IMR-90 (cell line): Measurements from ENCODE around the gene FLOT2. TPM values are rescaled to one million over a fixed set of nuclear protein-coding genes. Genes with fewer than 3 reads are reported as not detected.

ENCODE experiments used
- ATAC-seq: fragments of 200-7000 bp; cut with Tn5 transposase; 2 replicates; pipeline ENCODE4 v1.9.1; 2020; ENCODE audit warnings: low read depth, mild to moderate bottlenecking, moderate library complexity
- BruUV-seq: library from RNA; stranded (reverse); fragments of 400-500 nt; replicated peaks from 2 replicates; lab custom pipeline; 2021; lab: Mats Ljungman, UMichigan
- CTCF ChIA-PET: fragments of 300-600 bp; formaldehyde crosslinking; extraction: SDS; loops from one replicate; lab custom pipeline; 2021; ENCODE audit warnings: antibody characterized with exemption; lab: Yijun Ruan, JAX
- POLR2A ChIA-PET: fragments of 300-600 bp; sonication (Branson Sonifier 250); formaldehyde crosslinking; loops from one replicate; lab custom pipeline; 2022; ENCODE audit warnings: antibody characterized with exemption; ENCODE audit not compliant: unreplicated experiment; lab: Charles Lee
- DNase-seq: peaks from one replicate; pipeline ENCODE4 v3.0.0; 2013
- H2AFZ ChIP-seq: replicated peaks from 2 replicates; pipeline ENCODE3; 2013; ENCODE audit warnings: low read length, mild to moderate bottlenecking; ENCODE audit not compliant: poor library complexity
- H2AK5ac ChIP-seq: 2 replicates; pipeline ENCODE4 v1.6.1; 2013; ENCODE audit warnings: low read depth, low read length, inconsistent platforms
- H2AK9ac ChIP-seq: replicated peaks from 2 replicates; pipeline ENCODE3; 2013; ENCODE audit warnings: mild to moderate bottlenecking, low read depth, low read length, moderate library complexity; ENCODE audit not compliant: poor library complexity
- H2BK120ac ChIP-seq: 2 replicates; pipeline ENCODE4 v1.6.1; 2013; ENCODE audit warnings: low read depth, low read length, inconsistent platforms
- H2BK15ac ChIP-seq: 3 replicates; pipeline ENCODE4 v1.6.1; 2013; ENCODE audit warnings: low read depth, low read length, inconsistent platforms
- H2BK20ac ChIP-seq: 2 replicates; pipeline ENCODE4 v1.6.1; 2013; ENCODE audit warnings: low read depth, mild to moderate bottlenecking, inconsistent platforms, low read length, moderate library complexity
- H2BK5ac ChIP-seq: 2 replicates; pipeline ENCODE4 v1.6.1; 2013; ENCODE audit warnings: mild to moderate bottlenecking, low read depth, low read length, inconsistent platforms; ENCODE audit not compliant: poor library complexity, severe bottlenecking
- H3K14ac ChIP-seq: replicated peaks from 2 replicates; pipeline ENCODE4 v1.6.1; 2013; ENCODE audit warnings: low read depth, low read length, inconsistent platforms
- H3K18ac ChIP-seq: 2 replicates; pipeline ENCODE4 v1.6.1; 2013; ENCODE audit warnings: low read depth, low read length, control low read depth
- H3K23ac ChIP-seq: 2 replicates; pipeline ENCODE4 v1.6.1; 2013; ENCODE audit warnings: low read depth, low read length, inconsistent platforms
- H3K27ac ChIP-seq: 2 replicates; pipeline ENCODE4 v1.5.1; 2013; ENCODE audit warnings: mild to moderate bottlenecking, control low read depth, low read length; ENCODE audit not compliant: insufficient read depth
- H3K27me3 ChIP-seq: 2 replicates; pipeline ENCODE4 v1.6.1; 2013; ENCODE audit warnings: low read length; ENCODE audit not compliant: control insufficient read depth, insufficient read depth
- H3K36me3 ChIP-seq: 2 replicates; pipeline ENCODE4 v1.6.1; 2013; ENCODE audit warnings: low read length, mixed read lengths; ENCODE audit not compliant: control insufficient read depth, insufficient read depth
- H3K4ac ChIP-seq: 2 replicates; pipeline ENCODE4 v1.6.1; 2013; ENCODE audit warnings: low read depth, low read length, inconsistent platforms
- H3K4me1 ChIP-seq: 2 replicates; pipeline ENCODE4 v1.6.1; 2013; ENCODE audit warnings: low read length, mixed read lengths; ENCODE audit not compliant: control insufficient read depth, insufficient read depth
- H3K4me2 ChIP-seq: 2 replicates; pipeline ENCODE4 v1.6.1; 2013; ENCODE audit warnings: low read depth, mild to moderate bottlenecking, control low read depth, low read length, moderate library complexity
- H3K4me3 ChIP-seq: 2 replicates; pipeline ENCODE4 v1.5.1; 2013; ENCODE audit warnings: low read depth, mild to moderate bottlenecking, control low read depth, low read length, moderate library complexity; ENCODE audit not compliant: insufficient read depth
- H3K56ac ChIP-seq: 2 replicates; pipeline ENCODE4 v1.6.1; 2013; ENCODE audit warnings: low read length, inconsistent platforms; ENCODE audit not compliant: insufficient read depth; ENCODE audit errors: extremely low read depth
- H3K79me1 ChIP-seq, 2 experiments: 2 replicates each; pipeline ENCODE4 v1.6.1; 2013; ENCODE audit warnings: low read length in 2 of 2, inconsistent platforms in 1 of 2, low read depth in 1 of 2
- H3K9ac ChIP-seq: 2 replicates; pipeline ENCODE4 v1.6.1; 2013; ENCODE audit warnings: low read depth, low read length, control low read depth
- H3K9me1 ChIP-seq: 2 replicates; pipeline ENCODE4 v1.6.1; 2013; ENCODE audit warnings: low read length, inconsistent platforms; ENCODE audit not compliant: insufficient read depth
- H3K9me3 ChIP-seq: 2 replicates; pipeline ENCODE4 v1.6.1; 2013; ENCODE audit warnings: low read length; ENCODE audit not compliant: control insufficient read depth, insufficient read depth
- H4K20me1 ChIP-seq: 2 replicates; pipeline ENCODE4 v1.6.1; 2013; ENCODE audit warnings: low read length, inconsistent platforms; ENCODE audit not compliant: insufficient read depth
- H4K5ac ChIP-seq: 2 replicates; pipeline ENCODE4 v1.6.1; 2013; ENCODE audit warnings: mild to moderate bottlenecking, low read depth, low read length, control low read depth
- H4K8ac ChIP-seq, 2 experiments: 2 replicates each; pipeline ENCODE4 v1.6.1; 2013; ENCODE audit warnings: low read depth in 2 of 2, low read length in 2 of 2, control low read depth in 1 of 2, inconsistent platforms in 1 of 2
- H4K91ac ChIP-seq: 2 replicates; pipeline ENCODE4 v1.6.1; 2013; ENCODE audit warnings: low read depth, low read length, inconsistent platforms; ENCODE audit not compliant: insufficient read depth
- CEBPB ChIP-seq: IDR thresholded peaks from 2 replicates; pipeline ENCODE4 v1.6.1; 2012; ENCODE audit warnings: low read depth, low read length, improper control_type of control experiment
- CHD1 ChIP-seq: IDR thresholded peaks from 2 replicates; pipeline ENCODE4 v1.6.1; 2012; ENCODE audit warnings: low read depth, low read length, improper control_type of control experiment
- FOS ChIP-seq: fragments of 150-350 bp; IDR thresholded peaks from 2 replicates; pipeline ENCODE4 v1.6.1; 2016; ENCODE audit warnings: low read depth, low read length
- MAFK ChIP-seq: IDR thresholded peaks from 2 replicates; pipeline ENCODE4 v1.6.1; 2012; ENCODE audit warnings: low read depth, low read length, improper control_type of control experiment
- MAZ ChIP-seq: IDR thresholded peaks from 2 replicates; pipeline ENCODE4 v1.6.1; 2012; ENCODE audit warnings: low read depth, mild to moderate bottlenecking, low read length, improper control_type of control experiment, moderate library complexity, borderline replicate concordance
- NFE2L2 ChIP-seq: fragments of 150-350 bp; IDR thresholded peaks from 2 replicates; pipeline ENCODE4 v1.6.1; 2016; ENCODE audit warnings: low read depth, mild to moderate bottlenecking, low read length
- POLR2A ChIP-seq: IDR thresholded peaks from 2 replicates; pipeline ENCODE4 v1.6.1; 2012; ENCODE audit warnings: mild to moderate bottlenecking, low read depth, low read length
- RAD21 ChIP-seq: IDR thresholded peaks from 2 replicates; pipeline ENCODE4 v1.6.1; 2012; ENCODE audit warnings: low read length, improper control_type of control experiment
- RCOR1 ChIP-seq: IDR thresholded peaks from 2 replicates; pipeline ENCODE4 v1.6.1; 2012; ENCODE audit warnings: mild to moderate bottlenecking, low read length, improper control_type of control experiment; ENCODE audit not compliant: insufficient replicate concordance
- RFX5 ChIP-seq: IDR thresholded peaks from 2 replicates; pipeline ENCODE4 v1.8.0; 2012; ENCODE audit warnings: low read depth, mild to moderate bottlenecking, low read length, moderate library complexity
- SMC3 ChIP-seq: fragments of 150-350 bp; IDR thresholded peaks from 2 replicates; pipeline ENCODE4 v1.6.1; 2016; ENCODE audit warnings: low read depth, mild to moderate bottlenecking, antibody characterized with exemption, low read length, moderate library complexity
- WGBS, 2 experiments: methylation state at CpG; one replicate each; pipeline versions ENCODE4 v1.1.5 to v1.1.7; 2013; ENCODE audit warnings: missing lambda C conversion rate in 2 of 2; ENCODE audit not compliant: insufficient read length in 1 of 2; ENCODE audit errors: extremely low coverage in 2 of 2; 5-methylcytosine and 5-hydroxymethylcytosine counted together
- dilution Hi-C: fragments of 300-500 bp; cut with HindIII; formaldehyde crosslinking; loops from one replicate; pipeline ENCODE4 v1.14.3; 2018; ENCODE audit warnings: low sequenced_read_pairs; ENCODE audit not compliant: unreplicated experiment
- in situ Hi-C: fragments of 300-500 bp; cut with MboI; formaldehyde crosslinking; loops from 3 replicates; pipeline ENCODE4 v1.14.3; 2019; ENCODE audit warnings: low sequenced_read_pairs, inconsistent platforms, mixed read lengths
- intact Hi-C: fragments of 100-400 bp; cut with micrococcal nuclease; formaldehyde crosslinking; loops from 2 replicates; pipeline ENCODE4 v1.10.0; 2022
- polyA plus RNA-seq, 3 experiments: library from polyadenylated mRNA; depleted of rRNA; stranded (reverse); fragments of >200 nt; gene quantifications; 2 replicates each; pipeline ENCODE4 v1.2.3, GENCODE V29; 2012; ENCODE audit warnings: low replicate concordance in 1 of 3
- total RNA-seq: library from RNA; depleted of rRNA; stranded (reverse); fragments of >200 nt; gene quantifications from 2 replicates; pipeline ENCODE4 v1.2.3, GENCODE V29; 2012
- TF ChIP-seq, protein P1 (sequence below): conservative IDR thresholded peaks from 2 replicates; pipeline ENCODE4 v1.5.1; 2012; ENCODE audit warnings: mild to moderate bottlenecking, low read depth, low read length, improper control_type of control experiment
- TF ChIP-seq, protein P2 (sequence below): fragments of 150-350 bp; IDR thresholded peaks from 2 replicates; pipeline ENCODE4 v1.6.1; 2017; ENCODE audit warnings: mild to moderate bottlenecking, antibody characterized with exemption, low read length, low read depth

Gene FLOT2
- total and polyA plus RNA-seq, 2 of the 4 experiments (the other 2 are of a cell fraction): 19.7 to 67.9 TPM

DNA sequence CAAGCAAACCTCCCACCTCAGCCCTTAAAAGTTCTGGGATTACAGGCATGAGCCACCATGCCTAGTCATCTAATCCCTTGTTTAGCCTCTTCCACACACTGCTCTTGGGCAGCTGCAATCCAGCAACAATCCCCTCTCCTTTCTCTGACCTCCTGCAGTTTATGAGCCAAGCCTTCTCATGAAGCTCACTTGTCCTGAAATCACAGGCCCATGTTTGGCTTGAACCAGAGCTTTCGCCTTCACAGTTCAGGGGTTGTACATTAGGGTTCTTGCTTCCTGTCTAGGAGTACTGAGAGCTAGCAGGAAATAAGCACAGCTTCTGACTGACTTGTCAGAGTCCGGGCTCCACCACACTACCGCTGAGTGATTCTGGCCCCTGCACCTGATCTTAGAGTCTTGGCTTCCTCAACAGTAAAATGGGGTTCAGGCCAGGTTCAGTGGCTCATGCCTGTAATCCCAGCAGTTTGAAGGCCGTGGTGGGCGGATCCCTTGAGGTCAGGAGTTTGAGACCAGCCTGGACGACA lies 26.4 kb downstream of the FLOT2 start:
- no peak overlapping the region for H3K4me3 ChIP-seq
- intact Hi-C loops (no loop called here), dilution Hi-C loops (no loop called here), in situ Hi-C loops (no loop called here)
- H4K5ac ChIP-seq: no peak overlapping the region
- ATAC-seq (no peak), DNase-seq (no peak)
- no peak overlapping the region for H3K4me2 ChIP-seq
- H4K8ac ChIP-seq: no peak overlapping the region
- no peak overlapping the region for H2BK5ac ChIP-seq
- no peak overlapping the region for H3K23ac ChIP-seq
- H2BK20ac ChIP-seq: no peak overlapping the region
- no peaks in the 10 kb centered on the region for H3K79me1 ChIP-seq
- H3K14ac ChIP-seq: no peak overlapping the region
- H2AFZ ChIP-seq: peak overlapping the region; percentile 21
- ChIA-PET CTCF (no interaction called here), POLR2A (no interaction called here)
- H2AK9ac ChIP-seq: no peak overlapping the region
- H3K27ac ChIP-seq: no peak overlapping the region
- H2BK120ac ChIP-seq: no peak overlapping the region
- no peaks in the 10 kb centered on the region for H3K9me3 ChIP-seq
- H4K20me1 ChIP-seq: no peaks in the 10 kb centered on the region
- H2AK5ac ChIP-seq: no peak overlapping the region
- H3K4me1 ChIP-seq: no peaks in the 10 kb centered on the region
- H3K56ac ChIP-seq: no peak overlapping the region
- H3K9ac ChIP-seq: no peak overlapping the region
- H3K18ac ChIP-seq: no peak overlapping the region
- H2BK15ac ChIP-seq: no peak overlapping the region
- H3K36me3 ChIP-seq: no peaks in the 10 kb centered on the region
- 82% methylated on average over 3 of the region's 6 CpGs; no CpG with 5 or more reads in 1 of the 2 experiments for WGBS, 2 experiments
- 0 out of 2 replicates have a peak, but pooled peaks cover 2% of the 10 kb centered on the region for H3K27me3 ChIP-seq
- H3K4ac ChIP-seq: no peak overlapping the region
- H4K91ac ChIP-seq: no peak overlapping the region
- TF ChIP-seq FOS: no peak
- TF ChIP-seq RCOR1: no peak
- TF ChIP-seq POLR2A: no peak
- TF ChIP-seq, protein P1, sequence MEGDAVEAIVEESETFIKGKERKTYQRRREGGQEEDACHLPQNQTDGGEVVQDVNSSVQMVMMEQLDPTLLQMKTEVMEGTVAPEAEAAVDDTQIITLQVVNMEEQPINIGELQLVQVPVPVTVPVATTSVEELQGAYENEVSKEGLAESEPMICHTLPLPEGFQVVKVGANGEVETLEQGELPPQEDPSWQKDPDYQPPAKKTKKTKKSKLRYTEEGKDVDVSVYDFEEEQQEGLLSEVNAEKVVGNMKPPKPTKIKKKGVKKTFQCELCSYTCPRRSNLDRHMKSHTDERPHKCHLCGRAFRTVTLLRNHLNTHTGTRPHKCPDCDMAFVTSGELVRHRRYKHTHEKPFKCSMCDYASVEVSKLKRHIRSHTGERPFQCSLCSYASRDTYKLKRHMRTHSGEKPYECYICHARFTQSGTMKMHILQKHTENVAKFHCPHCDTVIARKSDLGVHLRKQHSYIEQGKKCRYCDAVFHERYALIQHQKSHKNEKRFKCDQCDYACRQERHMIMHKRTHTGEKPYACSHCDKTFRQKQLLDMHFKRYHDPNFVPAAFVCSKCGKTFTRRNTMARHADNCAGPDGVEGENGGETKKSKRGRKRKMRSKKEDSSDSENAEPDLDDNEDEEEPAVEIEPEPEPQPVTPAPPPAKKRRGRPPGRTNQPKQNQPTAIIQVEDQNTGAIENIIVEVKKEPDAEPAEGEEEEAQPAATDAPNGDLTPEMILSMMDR: no peak
- no peak for TF ChIP-seq SMC3
- TF ChIP-seq, protein P2, sequence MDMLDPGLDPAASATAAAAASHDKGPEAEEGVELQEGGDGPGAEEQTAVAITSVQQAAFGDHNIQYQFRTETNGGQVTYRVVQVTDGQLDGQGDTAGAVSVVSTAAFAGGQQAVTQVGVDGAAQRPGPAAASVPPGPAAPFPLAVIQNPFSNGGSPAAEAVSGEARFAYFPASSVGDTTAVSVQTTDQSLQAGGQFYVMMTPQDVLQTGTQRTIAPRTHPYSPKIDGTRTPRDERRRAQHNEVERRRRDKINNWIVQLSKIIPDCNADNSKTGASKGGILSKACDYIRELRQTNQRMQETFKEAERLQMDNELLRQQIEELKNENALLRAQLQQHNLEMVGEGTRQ: no peak
- no peak for TF ChIP-seq RFX5
- no peak for TF ChIP-seq MAZ
- no peak for TF ChIP-seq NFE2L2
- TF ChIP-seq CEBPB: no peak
- TF ChIP-seq MAFK: no peak
- TF ChIP-seq RAD21: no peak
- no peak for TF ChIP-seq CHD1
- H3K9me1 ChIP-seq: no peaks in the 10 kb centered on the region
- BruUV-seq: no TSS peak
